Natural killer cell (primary cell): ENCODE measurements around the gene FBXL4. TPM values are rescaled to one million over a fixed set of nuclear protein-coding genes. Genes with fewer than 3 reads are reported as not detected.

Source experiments
- ATAC-seq, 3 donors: fragments of 150-1000 bp in 2 of 3; fragments of 200-7000 bp in 1 of 3; cut with Tn5 transposase; 1 replicate in 1 of 3; 2 replicates in 2 of 3; pipeline ENCODE4 v1.10.0; 2021; ENCODE audit warnings: mild to moderate bottlenecking in 2 of 3, moderate library complexity in 2 of 3
- DNase-seq, 2 donors: peaks; one replicate each; pipeline versions ENCODE4 v3.0.0 to v3.0.0-alpha.2; 2013 to 2021; ENCODE audit warnings: mixed read lengths in 1 of 2
- H3K27ac ChIP-seq: one replicate; pipeline ENCODE4 v1.5.1; 2013; ENCODE audit warnings: mild to moderate bottlenecking, low read length
- H3K27me3 ChIP-seq: one replicate; pipeline ENCODE4 v1.6.1; 2013; ENCODE audit warnings: low read length; ENCODE audit not compliant: control insufficient read depth, insufficient read depth
- H3K36me3 ChIP-seq: one replicate; pipeline ENCODE4 v1.6.1; 2013; ENCODE audit warnings: low read length; ENCODE audit not compliant: control insufficient read depth, insufficient read depth
- H3K4me1 ChIP-seq: one replicate; pipeline ENCODE4 v1.6.1; 2013; ENCODE audit warnings: low read length; ENCODE audit not compliant: control insufficient read depth, insufficient read depth
- H3K4me3 ChIP-seq: one replicate; pipeline ENCODE4 v1.5.1; 2013; ENCODE audit warnings: low read length
- H3K9me3 ChIP-seq: one replicate; pipeline ENCODE4 v1.6.1; 2013; ENCODE audit warnings: low read length; ENCODE audit not compliant: control insufficient read depth, insufficient read depth
- H3K27ac Mint-ChIP-seq, 2 donors: one replicate each; pipeline ENCODE4 v1.8.0; 2022; ENCODE audit warnings: mild to moderate bottlenecking in 2 of 2, mixed read lengths in 2 of 2, moderate library complexity in 1 of 2
- H3K27me3 Mint-ChIP-seq, 2 donors: one replicate each; pipeline ENCODE4 v1.8.0; 2022; ENCODE audit warnings: low read depth in 2 of 2, mixed read lengths in 2 of 2
- H3K36me3 Mint-ChIP-seq: one replicate; pipeline ENCODE4 v1.8.0; 2022; ENCODE audit warnings: mixed read lengths
- H3K4me1 Mint-ChIP-seq, 2 donors: one replicate each; pipeline ENCODE4 v1.8.0; 2022; ENCODE audit warnings: mixed read lengths in 2 of 2
- H3K4me3 Mint-ChIP-seq: one replicate; pipeline ENCODE4 v1.8.0; 2022; ENCODE audit warnings: mild to moderate bottlenecking, moderate library complexity, mixed read lengths
- H3K9me3 Mint-ChIP-seq, 2 donors: one replicate each; pipeline ENCODE4 v1.8.0; 2022; ENCODE audit warnings: mixed read lengths in 2 of 2
- CTCF ChIP-seq: fragments of 200-600 bp; IDR thresholded peaks from one replicate; pipeline ENCODE4 v1.8.0; 2022; ENCODE audit warnings: antibody characterized with exemption
- WGBS: methylation state at CpG from one replicate; pipeline ENCODE4 v1.1.7; 2013; ENCODE audit warnings: missing lambda C conversion rate; ENCODE audit not compliant: insufficient coverage; 5-methylcytosine and 5-hydroxymethylcytosine counted together
- intact Hi-C: fragments of 100-400 bp; cut with micrococcal nuclease; formaldehyde crosslinking; loops from one replicate; pipeline ENCODE4 v1.14.2; 2022
- total RNA-seq, 4 donors: library from RNA; stranded (reverse); fragments of 120-200 nt in 1 of 4; gene quantifications; one replicate each; pipeline versions ENCODE4 v1.2.3 to v1.2.4, GENCODE V29; 2013 to 2022

FBXL4 gene
- total RNA-seq, 3 donors from 2014 or later (not counting 1 experiment from before 2014, with no cell fraction given): 8.8 to 15.1 (median 11.3) TPM

- intact Hi-C loops: no loop called here
- Histone ChIP-seq H3K27ac (no peak overlapping the region), H3K9me3 (no peaks in the 10 kb centered on the region), H3K36me3 (no peaks in the 10 kb centered on the region), H3K4me3 (no peak overlapping the region), H3K27me3 (peaks cover 10% of the 10 kb centered on the region), H3K4me1 (no peaks in the 10 kb centered on the region)
- no peaks in the 10 kb centered on the region for H3K9me3 Mint-ChIP-seq
- H3K27me3 Mint-ChIP-seq: peaks cover 15 to 31% of the 10 kb centered on the region in 2 donors
- no peaks in the 10 kb centered on the region for H3K36me3 Mint-ChIP-seq
- no peak overlapping the region for H3K27ac Mint-ChIP-seq
- no peak overlapping the region for H3K4me3 Mint-ChIP-seq
- DNase-seq: no peak
- no peak for ATAC-seq
- H3K4me1 Mint-ChIP-seq: no peaks in the 10 kb centered on the region
- no peak for TF ChIP-seq CTCF
- 89% methylated on average over 3 of the region's 3 CpGs for WGBS
Observed at GRCh38 chr6:98958776-98959175, 11.0 kb upstream of the FBXL4 start.

- H3K27ac Mint-ChIP-seq: no peak overlapping the region
- intact Hi-C loops: no loop called here
- H3K27me3 ChIP-seq: peaks cover 8% of the 10 kb centered on the region
- no peak overlapping the region for H3K4me3 Mint-ChIP-seq
- ATAC-seq (no peak), DNase-seq (no peak)
- no peak overlapping the region for H3K4me3 ChIP-seq
- no peak for TF ChIP-seq CTCF
- H3K27ac ChIP-seq: no peak overlapping the region
- no peaks in the 10 kb centered on the region for H3K4me1 ChIP-seq
- H3K9me3 Mint-ChIP-seq: no peaks in the 10 kb centered on the region
- no peaks in the 10 kb centered on the region for H3K4me1 Mint-ChIP-seq
- no peaks in the 10 kb centered on the region for H3K36me3 Mint-ChIP-seq
- H3K36me3 ChIP-seq: no peaks in the 10 kb centered on the region
- H3K9me3 ChIP-seq: no peaks in the 10 kb centered on the region
- 100% methylated on average over 2 of the region's 3 CpGs for WGBS
- peaks cover 12 to 31% of the 10 kb centered on the region in 2 donors for H3K27me3 Mint-ChIP-seq
Observed at GRCh38 chr6:98957450-98957849, 9.7 kb upstream of the FBXL4 start.

- Mint-ChIP-seq H3K9me3 (no peaks in the 10 kb centered on the region), H3K27me3 (peaks cover 2 to 31% of the 10 kb centered on the region in 2 donors), H3K4me1 (peaks cover 26 to 27% of the 10 kb centered on the region in 2 donors), H3K27ac (no peak overlapping the region), H3K36me3 (no peaks in the 10 kb centered on the region), H3K4me3 (peak overlapping the region; percentile 53)
- no peak for DNase-seq
- no CpG with 5 or more reads among the region's 2 CpGs for WGBS
- ATAC-seq: no peak
- Histone ChIP-seq H3K36me3 (no peaks in the 10 kb centered on the region), H3K27me3 (peaks cover 2% of the 10 kb centered on the region), H3K4me1 (peaks cover 9% of the 10 kb centered on the region), H3K27ac (no peak overlapping the region), H3K9me3 (no peaks in the 10 kb centered on the region), H3K4me3 (no peak overlapping the region)
- TF ChIP-seq CTCF: no peak
- intact Hi-C loops: no loop called here
Observed at GRCh38 chr6:98949589-98949988, 1.8 kb upstream of the FBXL4 start.

- H3K4me1 Mint-ChIP-seq: peaks cover 31 to 37% of the 10 kb centered on the region in 2 donors
- Histone ChIP-seq H3K27ac (peak overlapping the region; percentile 77), H3K4me3 (peak overlapping the region; percentile 70), H3K9me3 (no peaks in the 10 kb centered on the region), H3K27me3 (no peaks in the 10 kb centered on the region), H3K36me3 (no peaks in the 10 kb centered on the region), H3K4me1 (peaks cover 9% of the 10 kb centered on the region)
- ATAC-seq (peak in 1 of 3 donors; percentile 3), DNase-seq (peak in 1 of 2 donors; percentile 74)
- H3K27me3 Mint-ChIP-seq: peaks cover 0 to 19% of the 10 kb centered on the region in 2 donors
- 2% methylated on average over 5 of the region's 9 CpGs for WGBS
- H3K4me3 Mint-ChIP-seq: peak overlapping the region; percentile 95
- no peaks in the 10 kb centered on the region for H3K9me3 Mint-ChIP-seq
- H3K27ac Mint-ChIP-seq: peak overlapping the region; percentile 93 to 96
- no peak for TF ChIP-seq CTCF
- H3K36me3 Mint-ChIP-seq: peaks cover 6% of the 10 kb centered on the region
- intact Hi-C loops: no loop called here
Observed at GRCh38 chr6:98946879-98947410, 801 bp downstream of the FBXL4 start.
